Measurements from ENCODE around the gene CD63.

CD63 gene

DNA sequence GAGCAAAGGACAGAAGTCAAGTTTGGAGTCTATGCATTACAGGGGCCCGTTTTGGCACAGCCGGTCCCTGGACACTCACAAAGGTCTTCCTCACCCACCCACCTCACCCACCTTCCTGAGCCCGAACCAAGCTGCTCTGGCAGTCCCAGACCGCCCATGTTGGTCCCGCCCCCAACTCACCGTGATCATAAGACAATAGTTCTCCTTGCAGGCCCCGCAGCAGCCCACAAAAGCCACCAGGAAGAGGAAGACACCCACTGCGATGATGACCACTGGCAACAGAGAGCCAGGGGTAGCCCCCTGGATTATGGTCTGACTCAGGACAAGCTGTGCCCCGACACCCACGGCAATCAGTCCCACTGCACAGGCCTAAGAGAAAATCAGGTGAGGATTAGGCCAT, 1.8 kb downstream of the CD63 start:
- Histone ChIP-seq H3K27ac (ENCODE audit: low read depth, low read length) (no peak overlapping the region), H3K9ac (ENCODE audit: low read depth, low read length) (no peak overlapping the region), H3K4me3 (ENCODE audit: low read length) (peak overlapping the region; percentile 69; the same call in 1 of the 2 replicates), H3K36me3 (ENCODE audit: insufficient read depth, low read length) (peaks cover 36% of the 10 kb centered on the region), H3K4me1 (ENCODE audit: insufficient read depth, low read length) (peaks cover 14% of the 10 kb centered on the region; the same call in 1 of the 2 replicates), H3K9me3 (ENCODE audit: insufficient read depth, low read depth, low read length) (no peaks in the 10 kb centered on the region), H3K27me3 (ENCODE audit: insufficient read depth, low read length) (no peaks in the 10 kb centered on the region)
- WGBS = 76% methylated on average over 10 of the region's 10 CpGs

DNA sequence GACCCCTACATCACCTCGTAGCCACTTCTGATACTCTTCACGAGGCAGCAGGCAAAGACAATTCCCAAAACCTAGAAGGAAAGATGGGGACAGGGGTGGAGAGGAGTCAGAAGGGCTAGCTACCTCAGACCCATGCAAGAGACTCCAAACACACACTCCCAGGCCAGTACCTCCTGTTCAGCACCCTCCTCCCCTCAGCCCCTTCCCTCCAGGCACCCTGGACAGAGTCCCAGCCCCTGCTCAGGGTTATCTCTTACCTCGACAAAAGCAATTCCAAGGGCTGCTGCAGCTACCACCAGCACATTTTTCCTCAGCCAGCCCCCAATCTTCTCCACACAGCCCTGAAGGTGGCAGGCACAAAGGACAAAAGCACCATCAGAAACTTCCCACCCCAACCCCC, 3.3 kb downstream of the CD63 start:
- Histone ChIP-seq H3K27me3 (ENCODE audit: insufficient read depth, low read length) (no peaks in the 10 kb centered on the region), H3K4me3 (ENCODE audit: low read length) (no peak overlapping the region), H3K36me3 (ENCODE audit: insufficient read depth, low read length) (peaks cover 36% of the 10 kb centered on the region), H3K9me3 (ENCODE audit: insufficient read depth, low read depth, low read length) (no peaks in the 10 kb centered on the region), H3K4me1 (ENCODE audit: insufficient read depth, low read length) (peaks cover 11% of the 10 kb centered on the region; the same call in 1 of the 2 replicates), H3K9ac (ENCODE audit: low read depth, low read length) (no peak overlapping the region), H3K27ac (ENCODE audit: low read depth, low read length) (no peak overlapping the region)
- 87% methylated on average over 3 of the region's 3 CpGs for WGBS

DNA sequence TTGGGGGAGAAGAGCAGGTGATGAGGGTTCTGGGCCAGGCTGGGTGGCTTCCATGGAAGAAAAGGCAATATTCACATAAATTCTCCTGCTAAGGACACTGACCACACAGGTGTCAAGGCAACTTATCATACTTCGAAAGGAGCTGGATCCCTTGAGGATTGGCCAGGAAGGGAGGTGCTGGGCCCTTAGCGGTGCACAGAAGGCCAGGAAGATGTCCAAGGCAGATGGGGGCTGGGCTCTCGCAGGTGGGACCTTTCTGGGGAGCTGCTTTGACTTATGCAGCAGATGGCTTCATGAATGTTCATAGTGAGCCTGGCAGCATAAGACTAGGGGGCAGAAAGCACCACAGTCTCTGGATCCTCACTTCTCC, 3.9 kb downstream of the CD63 start:
- Histone ChIP-seq H3K27me3 (ENCODE audit: insufficient read depth, low read length) (no peaks in the 10 kb centered on the region), H3K27ac (ENCODE audit: low read depth, low read length) (no peak overlapping the region), H3K4me3 (ENCODE audit: low read length) (no peak overlapping the region), H3K36me3 (ENCODE audit: insufficient read depth, low read length) (peaks cover 36% of the 10 kb centered on the region), H3K9me3 (ENCODE audit: insufficient read depth, low read depth, low read length) (no peaks in the 10 kb centered on the region), H3K9ac (ENCODE audit: low read depth, low read length) (no peak overlapping the region), H3K4me1 (ENCODE audit: insufficient read depth, low read length) (peaks cover 7% of the 10 kb centered on the region; the same call in 1 of the 2 replicates)
- 87% methylated on average over 3 of the region's 3 CpGs for WGBS

DNA sequence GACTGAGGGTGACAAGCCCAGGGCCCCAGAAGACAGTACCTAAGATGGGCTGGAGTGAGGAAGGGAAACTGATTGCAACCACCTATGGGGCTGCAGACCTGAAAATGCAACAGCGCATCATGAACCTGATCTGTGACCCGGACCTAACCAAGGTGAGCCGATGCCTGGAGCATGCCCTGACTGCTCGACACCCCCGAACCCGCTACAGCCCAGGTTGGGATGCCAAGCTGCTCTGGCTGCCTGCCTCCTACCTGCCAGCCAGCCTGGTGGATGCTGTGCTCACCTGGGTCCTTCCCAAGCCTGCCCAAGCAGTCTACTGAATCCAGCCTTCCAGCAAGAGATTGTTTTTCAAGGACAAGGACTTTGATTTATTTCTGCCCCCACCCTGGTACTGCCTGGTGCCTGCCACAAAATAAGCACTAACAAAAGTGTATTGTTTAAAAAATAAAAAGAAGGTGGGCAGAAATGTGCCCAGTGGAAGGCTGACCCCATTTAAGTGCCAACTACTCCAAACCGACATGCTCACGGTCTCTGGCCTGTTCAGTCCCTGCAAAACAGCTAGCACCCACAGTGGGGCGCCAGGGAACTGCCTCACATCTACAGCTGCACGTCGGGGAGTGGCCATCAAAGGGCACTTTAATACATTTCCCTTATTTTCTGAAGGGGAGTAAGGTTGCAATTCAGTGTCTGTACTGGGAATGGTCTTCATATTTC, 4.4 kb downstream of the CD63 start:
- no peak overlapping the region for H3K9ac ChIP-seq (ENCODE audit: low read depth, low read length)
- H3K4me3 ChIP-seq (ENCODE audit: low read length) = no peak overlapping the region
- H3K27me3 ChIP-seq (ENCODE audit: insufficient read depth, low read length) = no peaks in the 10 kb centered on the region
- no peak overlapping the region for H3K27ac ChIP-seq (ENCODE audit: low read depth, low read length)
- H3K36me3 ChIP-seq (ENCODE audit: insufficient read depth, low read length) = peaks cover 36% of the 10 kb centered on the region
- 72% methylated on average over 11 of the region's 11 CpGs for WGBS
- no peaks in the 10 kb centered on the region for H3K9me3 ChIP-seq (ENCODE audit: insufficient read depth, low read depth, low read length)
- H3K4me1 ChIP-seq (ENCODE audit: insufficient read depth, low read length) = peaks cover 7% of the 10 kb centered on the region; the same call in 1 of the 2 replicates

- H3K4me1 ChIP-seq (ENCODE audit: insufficient read depth, low read length) = peaks cover 14% of the 10 kb centered on the region; the same call in 1 of the 2 replicates
- H3K27ac ChIP-seq (ENCODE audit: low read depth, low read length) = no peak overlapping the region
- H3K9ac ChIP-seq (ENCODE audit: low read depth, low read length) = no peak overlapping the region
- H3K9me3 ChIP-seq (ENCODE audit: insufficient read depth, low read depth, low read length) = no peaks in the 10 kb centered on the region
- no peak overlapping the region for H3K4me3 ChIP-seq (ENCODE audit: low read length)
- H3K27me3 ChIP-seq (ENCODE audit: insufficient read depth, low read length) = no peaks in the 10 kb centered on the region
- WGBS = 92% methylated on average over 10 of the region's 10 CpGs
- H3K36me3 ChIP-seq (ENCODE audit: insufficient read depth, low read length) = peaks cover 36% of the 10 kb centered on the region
These were observed 5.1 kb downstream of the CD63 start for GRCh38 chr12:55723516-55724225.

GRCh38 chr12:55722948-55723347, 5.9 kb downstream of the CD63 start:
- H3K9ac ChIP-seq (ENCODE audit: low read depth, low read length) = no peak overlapping the region
- no peaks in the 10 kb centered on the region for H3K9me3 ChIP-seq (ENCODE audit: insufficient read depth, low read depth, low read length)
- no peaks in the 10 kb centered on the region for H3K27me3 ChIP-seq (ENCODE audit: insufficient read depth, low read length)
- no peak overlapping the region for H3K27ac ChIP-seq (ENCODE audit: low read depth, low read length)
- WGBS = 97% methylated on average over 8 of the region's 8 CpGs
- H3K4me3 ChIP-seq (ENCODE audit: low read length) = no peak overlapping the region
- peaks cover 36% of the 10 kb centered on the region for H3K36me3 ChIP-seq (ENCODE audit: insufficient read depth, low read length)
- peaks cover 21% of the 10 kb centered on the region; the same call in 1 of the 2 replicates for H3K4me1 ChIP-seq (ENCODE audit: insufficient read depth, low read length)

DNA sequence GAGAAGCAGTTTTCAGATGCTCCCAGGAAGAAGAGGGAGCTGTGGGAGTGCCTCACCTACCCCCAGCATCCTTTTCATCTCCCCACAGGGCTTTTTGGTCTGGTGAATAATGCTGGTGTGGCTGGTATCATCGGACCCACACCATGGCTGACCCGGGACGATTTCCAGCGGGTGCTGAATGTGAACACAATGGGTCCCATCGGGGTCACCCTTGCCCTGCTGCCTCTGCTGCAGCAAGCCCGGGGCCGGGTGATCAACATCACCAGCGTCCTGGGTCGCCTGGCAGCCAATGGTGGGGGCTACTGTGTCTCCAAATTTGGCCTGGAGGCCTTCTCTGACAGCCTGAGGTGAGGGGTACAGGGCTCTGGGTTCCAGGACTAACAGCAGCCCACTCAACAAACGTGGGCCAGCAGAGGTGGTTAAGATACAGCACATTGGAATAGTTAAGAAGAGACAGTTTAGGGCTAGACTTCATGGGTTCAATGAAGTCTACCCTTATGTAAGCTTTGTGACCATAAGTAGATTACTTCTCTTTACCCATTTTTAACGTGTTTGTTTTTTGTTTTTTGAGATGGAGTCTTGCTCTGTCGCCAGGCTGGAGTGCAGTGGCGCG, 7.1 kb downstream of the CD63 start:
- peaks cover 27% of the 10 kb centered on the region for H3K4me1 ChIP-seq (ENCODE audit: insufficient read depth, low read length)
- H3K27me3 ChIP-seq (ENCODE audit: insufficient read depth, low read length) = no peaks in the 10 kb centered on the region
- H3K9me3 ChIP-seq (ENCODE audit: insufficient read depth, low read depth, low read length) = no peaks in the 10 kb centered on the region
- WGBS = 87% methylated on average over 13 of the region's 14 CpGs
- no peak overlapping the region for H3K4me3 ChIP-seq (ENCODE audit: low read length)
- H3K36me3 ChIP-seq (ENCODE audit: insufficient read depth, low read length) = peaks cover 34% of the 10 kb centered on the region
- no peak overlapping the region for H3K27ac ChIP-seq (ENCODE audit: low read depth, low read length)
- no peak overlapping the region for H3K9ac ChIP-seq (ENCODE audit: low read depth, low read length)

DNA sequence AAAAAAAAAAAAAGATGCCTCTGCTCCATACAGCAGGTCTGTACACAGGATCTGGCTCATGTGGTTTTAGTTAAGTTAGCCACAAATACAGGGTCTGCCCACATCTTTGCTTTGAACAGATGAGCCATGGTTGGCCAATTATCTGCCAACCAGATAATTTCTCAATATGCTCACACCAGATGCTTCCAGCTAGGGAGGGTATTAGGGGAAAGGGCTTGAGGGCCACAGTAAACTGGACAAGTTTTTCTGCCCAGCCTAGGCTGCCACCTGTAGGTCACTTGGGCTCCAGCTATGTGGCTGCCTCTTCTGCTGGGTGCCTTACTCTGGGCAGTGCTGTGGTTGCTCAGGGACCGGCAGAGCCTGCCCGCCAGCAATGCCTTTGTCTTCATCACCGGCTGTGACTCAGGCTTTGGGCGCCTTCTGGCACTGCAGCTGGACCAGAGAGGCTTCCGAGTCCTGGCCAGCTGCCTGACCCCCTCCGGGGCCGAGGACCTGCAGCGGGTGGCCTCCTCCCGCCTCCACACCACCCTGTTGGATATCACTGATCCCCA, 7.8 kb downstream of the CD63 start:
- 69% methylated on average over 9 of the region's 9 CpGs for WGBS
- peaks cover 27% of the 10 kb centered on the region for H3K36me3 ChIP-seq (ENCODE audit: insufficient read depth, low read length)

GRCh38 chr12:55720071-55720564, 8.7 kb downstream of the CD63 start, which contains the start of gene RDH5:
Gene RDH5, plus strand, starts transcription at chr12:55720393. Its CDS starts 792 bp downstream, at chr12:55721185.
- Histone ChIP-seq H3K27ac (ENCODE audit: low read depth, low read length) (no peak within 1 kb of the TSS), H3K9ac (ENCODE audit: low read depth, low read length) (no peak within 1 kb of the TSS), H3K9me3 (ENCODE audit: insufficient read depth, low read depth, low read length) (no peaks in the 10 kb centered on the region), H3K4me3 (ENCODE audit: low read length) (no peak within 1 kb of the TSS), H3K4me1 (ENCODE audit: insufficient read depth, low read length) (peaks cover 32% of the 10 kb centered on the region), H3K27me3 (ENCODE audit: insufficient read depth, low read length) (no peaks in the 10 kb centered on the region), H3K36me3 (ENCODE audit: insufficient read depth, low read length) (peaks cover 19% of the 10 kb centered on the region)
- WGBS = 91% methylated on average over 6 of the region's 6 CpGs

More for the DNA sequence above, 7.8 kb downstream of the CD63 start:
- Histone ChIP-seq H3K27me3 (ENCODE audit: insufficient read depth, low read length) (no peaks in the 10 kb centered on the region), H3K9ac (ENCODE audit: low read depth, low read length) (no peak overlapping the region), H3K4me3 (ENCODE audit: low read length) (no peak overlapping the region), H3K4me1 (ENCODE audit: insufficient read depth, low read length) (peaks cover 27% of the 10 kb centered on the region), H3K27ac (ENCODE audit: low read depth, low read length) (no peak overlapping the region), H3K9me3 (ENCODE audit: insufficient read depth, low read depth, low read length) (no peaks in the 10 kb centered on the region)

- Histone ChIP-seq H3K9ac (ENCODE audit: low read depth, low read length) (no peak overlapping the region), H3K4me1 (ENCODE audit: insufficient read depth, low read length) (peaks cover 33% of the 10 kb centered on the region), H3K9me3 (ENCODE audit: insufficient read depth, low read depth, low read length) (no peaks in the 10 kb centered on the region), H3K27ac (ENCODE audit: low read depth, low read length) (no peak overlapping the region), H3K27me3 (ENCODE audit: insufficient read depth, low read length) (no peaks in the 10 kb centered on the region), H3K4me3 (ENCODE audit: low read length) (no peak overlapping the region), H3K36me3 (ENCODE audit: insufficient read depth, low read length) (peaks cover 13% of the 10 kb centered on the region)
- 86% methylated on average over 7 of the region's 7 CpGs for WGBS
These were observed 9.4 kb downstream of the CD63 start for GRCh38 chr12:55719371-55719770.
